ENCODE data around the gene YRDC.
A peak's percentile ranks its signal among the peaks of the same experiment; 100 is the strongest.

Gene YRDC

DNA sequence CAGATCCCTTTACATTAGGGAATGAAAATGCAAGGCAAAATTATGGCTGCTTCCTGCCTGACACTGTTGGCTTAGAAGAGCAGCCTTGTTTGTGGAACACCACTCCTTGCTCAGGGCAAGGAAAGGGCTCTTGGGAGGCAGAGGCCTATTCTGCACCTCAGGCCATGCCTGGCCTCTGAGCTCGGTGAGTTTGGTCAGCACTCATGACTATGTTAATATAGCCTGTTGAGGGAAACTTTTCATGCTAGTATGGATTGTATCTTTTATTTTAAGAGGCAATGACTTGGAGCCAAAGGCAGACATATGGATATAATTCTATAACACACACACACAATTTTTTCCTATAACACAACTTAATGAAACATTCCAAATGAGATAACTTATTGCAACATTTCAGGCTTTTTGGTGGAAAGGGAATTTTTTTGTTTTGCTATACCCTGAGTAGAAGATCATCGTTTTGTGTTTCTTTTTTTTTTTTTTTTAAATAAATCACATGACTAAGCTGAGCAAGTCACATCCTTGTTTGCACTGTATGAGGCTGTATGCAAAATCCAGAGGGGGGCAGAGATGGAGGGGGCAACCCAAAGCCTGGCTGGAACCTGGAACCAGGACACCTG is 5.6 kb upstream of the YRDC start:
- Histone ChIP-seq H2AFZ (ENCODE audit: low read length) (no peak overlapping the region), H3F3A (ENCODE audit: low read depth) (no peaks in the 10 kb centered on the region), H3K9ac (ENCODE audit: low read depth, low read length, poor library complexity, severe bottlenecking) (no peak overlapping the region), H3K79me2 (ENCODE audit: insufficient read depth, low read length) (peaks cover 7% of the 10 kb centered on the region; the same call in 1 of the 2 replicates), H3K9me3 (ENCODE audit: insufficient read depth, low read depth, low read length) (no peaks in the 10 kb centered on the region), H3K9me2 (replicated peaks; ENCODE audit: low read depth, low read length) (no peaks in the 10 kb centered on the region), H4K20me1 (ENCODE audit: insufficient read depth, low read length, poor library complexity, severe bottlenecking) (no peaks in the 10 kb centered on the region), H3K4me2 (ENCODE audit: low read depth, low read length, poor library complexity, severe bottlenecking) (no peak overlapping the region), H3K36me3 (ENCODE audit: insufficient read depth, low read length) (peaks cover 22% of the 10 kb centered on the region; the same call in 1 of the 2 replicates), H3K4me1 (ENCODE audit: insufficient read depth, low read length, poor library complexity, severe bottlenecking) (peaks cover 7% of the 10 kb centered on the region), H3K27me3 (ENCODE audit: insufficient read depth, low read length, poor library complexity, severe bottlenecking) (no peaks in the 10 kb centered on the region), H3K4me3 (ENCODE audit: low read length, poor library complexity, severe bottlenecking) (no peak overlapping the region)
- no peak for TF ChIP-seq EZH2phosphoT487 (IDR thresholded peaks at IDR 0.05; ENCODE audit: borderline replicate concordance)
- TF ChIP-seq, protein P1, sequence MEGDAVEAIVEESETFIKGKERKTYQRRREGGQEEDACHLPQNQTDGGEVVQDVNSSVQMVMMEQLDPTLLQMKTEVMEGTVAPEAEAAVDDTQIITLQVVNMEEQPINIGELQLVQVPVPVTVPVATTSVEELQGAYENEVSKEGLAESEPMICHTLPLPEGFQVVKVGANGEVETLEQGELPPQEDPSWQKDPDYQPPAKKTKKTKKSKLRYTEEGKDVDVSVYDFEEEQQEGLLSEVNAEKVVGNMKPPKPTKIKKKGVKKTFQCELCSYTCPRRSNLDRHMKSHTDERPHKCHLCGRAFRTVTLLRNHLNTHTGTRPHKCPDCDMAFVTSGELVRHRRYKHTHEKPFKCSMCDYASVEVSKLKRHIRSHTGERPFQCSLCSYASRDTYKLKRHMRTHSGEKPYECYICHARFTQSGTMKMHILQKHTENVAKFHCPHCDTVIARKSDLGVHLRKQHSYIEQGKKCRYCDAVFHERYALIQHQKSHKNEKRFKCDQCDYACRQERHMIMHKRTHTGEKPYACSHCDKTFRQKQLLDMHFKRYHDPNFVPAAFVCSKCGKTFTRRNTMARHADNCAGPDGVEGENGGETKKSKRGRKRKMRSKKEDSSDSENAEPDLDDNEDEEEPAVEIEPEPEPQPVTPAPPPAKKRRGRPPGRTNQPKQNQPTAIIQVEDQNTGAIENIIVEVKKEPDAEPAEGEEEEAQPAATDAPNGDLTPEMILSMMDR (conservative IDR thresholded peaks at IDR 0.05; ENCODE audit: low read length), result no peak

DNA sequence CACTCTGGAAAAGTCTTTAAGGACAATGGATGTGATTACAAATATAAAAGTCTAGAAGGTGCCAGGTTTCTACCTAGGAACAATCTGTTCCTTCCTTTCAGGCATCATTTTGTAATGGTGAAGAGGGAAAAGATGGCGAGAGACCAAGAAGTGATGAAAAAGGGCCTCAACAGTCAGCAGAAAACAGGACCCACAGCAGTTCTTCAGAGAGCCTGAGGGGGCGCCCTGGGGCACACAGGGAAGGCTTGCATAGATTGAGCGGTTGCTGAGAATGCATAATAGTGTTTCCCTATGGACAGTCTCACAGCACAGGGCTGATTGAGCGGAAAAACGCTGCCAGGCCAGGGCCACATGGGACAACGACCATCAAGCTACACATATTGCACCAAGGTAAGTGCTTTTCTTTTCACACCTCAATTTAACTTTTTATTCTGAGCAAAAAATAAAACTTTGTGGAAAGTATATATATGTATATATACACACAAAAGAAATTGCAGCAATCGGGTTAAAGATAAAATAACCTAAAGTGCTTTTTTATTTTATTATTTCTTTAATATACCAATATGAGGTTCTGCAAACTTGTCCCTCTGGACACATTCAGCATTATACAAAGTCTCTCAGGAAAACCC is 3.1 kb upstream of the YRDC start:
- peaks cover 24% of the 10 kb centered on the region for H3K79me2 ChIP-seq (ENCODE audit: insufficient read depth, low read length)
- no peaks in the 10 kb centered on the region for H3K9me3 ChIP-seq (ENCODE audit: insufficient read depth, low read depth, low read length)
- H3K36me3 ChIP-seq (ENCODE audit: insufficient read depth, low read length), result peaks cover 9% of the 10 kb centered on the region; the same call in 1 of the 2 replicates
- no peaks in the 10 kb centered on the region for H3K9me2 ChIP-seq (replicated peaks; ENCODE audit: low read depth, low read length)
- H3K4me3 ChIP-seq (ENCODE audit: low read length, poor library complexity, severe bottlenecking), result no peak overlapping the region
- H2AFZ ChIP-seq (ENCODE audit: low read length), result no peak overlapping the region
- H4K20me1 ChIP-seq (ENCODE audit: insufficient read depth, low read length, poor library complexity, severe bottlenecking), result peaks cover 15% of the 10 kb centered on the region
- H3K4me1 ChIP-seq (ENCODE audit: insufficient read depth, low read length, poor library complexity, severe bottlenecking), result peaks cover 14% of the 10 kb centered on the region
- H3K27me3 ChIP-seq (ENCODE audit: insufficient read depth, low read length, poor library complexity, severe bottlenecking), result no peaks in the 10 kb centered on the region
- no peaks in the 10 kb centered on the region for H3F3A ChIP-seq (ENCODE audit: low read depth)
- TF ChIP-seq, protein P1 (conservative IDR thresholded peaks at IDR 0.05; ENCODE audit: low read length), result peak; percentile 91
- no peak for TF ChIP-seq EZH2phosphoT487 (IDR thresholded peaks at IDR 0.05; ENCODE audit: borderline replicate concordance)
- no peak overlapping the region for H3K9ac ChIP-seq (ENCODE audit: low read depth, low read length, poor library complexity, severe bottlenecking)
- no peak overlapping the region for H3K4me2 ChIP-seq (ENCODE audit: low read depth, low read length, poor library complexity, severe bottlenecking)

DNA sequence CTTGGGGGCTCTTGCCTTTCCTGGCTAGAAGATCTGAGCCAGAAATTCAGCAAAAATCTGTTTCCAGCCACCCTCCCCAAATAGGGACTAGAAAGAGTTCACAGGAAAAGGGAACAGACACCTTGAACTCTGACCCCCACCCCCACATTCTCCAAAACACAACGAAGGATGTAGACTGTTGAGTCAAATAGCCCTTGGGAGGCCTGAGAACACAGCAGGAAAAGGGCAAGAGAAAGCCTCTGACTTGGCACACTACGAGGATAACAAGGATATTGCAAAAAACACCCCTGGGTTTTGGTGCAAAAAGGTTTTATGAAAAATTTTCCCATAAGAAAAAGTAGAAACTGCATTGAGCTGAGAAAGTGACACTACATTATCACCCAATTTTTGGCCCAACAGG is 1.9 kb upstream of the YRDC start:
- Histone ChIP-seq H3K4me2 (ENCODE audit: low read depth, low read length, poor library complexity, severe bottlenecking) (no peak overlapping the region), H3K9me3 (ENCODE audit: insufficient read depth, low read depth, low read length) (no peaks in the 10 kb centered on the region), H3K4me3 (ENCODE audit: low read length, poor library complexity, severe bottlenecking) (no peak overlapping the region), H3K36me3 (ENCODE audit: insufficient read depth, low read length) (peaks cover 12% of the 10 kb centered on the region; the same call in 1 of the 2 replicates), H3K9ac (ENCODE audit: low read depth, low read length, poor library complexity, severe bottlenecking) (no peak overlapping the region), H3K27me3 (ENCODE audit: insufficient read depth, low read length, poor library complexity, severe bottlenecking) (no peaks in the 10 kb centered on the region), H2AFZ (ENCODE audit: low read length) (no peak overlapping the region), H3F3A (ENCODE audit: low read depth) (no peaks in the 10 kb centered on the region), H4K20me1 (ENCODE audit: insufficient read depth, low read length, poor library complexity, severe bottlenecking) (peaks cover 26% of the 10 kb centered on the region), H3K79me2 (ENCODE audit: insufficient read depth, low read length) (peaks cover 35% of the 10 kb centered on the region), H3K9me2 (replicated peaks; ENCODE audit: low read depth, low read length) (no peaks in the 10 kb centered on the region), H3K4me1 (ENCODE audit: insufficient read depth, low read length, poor library complexity, severe bottlenecking) (peaks cover 20% of the 10 kb centered on the region)
- TF ChIP-seq, protein P1 (conservative IDR thresholded peaks at IDR 0.05; ENCODE audit: low read length), result no peak

All from Loucy (cell line).